GM19395 (cell line): ENCODE data around the gene CDHR5.

ENCODE experiments used
- ATAC-seq: cut with Tn5 transposase; IDR thresholded peaks from one replicate; pipeline ENCODE4 v1.9.1; 2021; ENCODE audit warnings: mild to moderate bottlenecking, moderate library complexity; ENCODE audit not compliant: unreplicated experiment

The CDHR5 gene

DNA sequence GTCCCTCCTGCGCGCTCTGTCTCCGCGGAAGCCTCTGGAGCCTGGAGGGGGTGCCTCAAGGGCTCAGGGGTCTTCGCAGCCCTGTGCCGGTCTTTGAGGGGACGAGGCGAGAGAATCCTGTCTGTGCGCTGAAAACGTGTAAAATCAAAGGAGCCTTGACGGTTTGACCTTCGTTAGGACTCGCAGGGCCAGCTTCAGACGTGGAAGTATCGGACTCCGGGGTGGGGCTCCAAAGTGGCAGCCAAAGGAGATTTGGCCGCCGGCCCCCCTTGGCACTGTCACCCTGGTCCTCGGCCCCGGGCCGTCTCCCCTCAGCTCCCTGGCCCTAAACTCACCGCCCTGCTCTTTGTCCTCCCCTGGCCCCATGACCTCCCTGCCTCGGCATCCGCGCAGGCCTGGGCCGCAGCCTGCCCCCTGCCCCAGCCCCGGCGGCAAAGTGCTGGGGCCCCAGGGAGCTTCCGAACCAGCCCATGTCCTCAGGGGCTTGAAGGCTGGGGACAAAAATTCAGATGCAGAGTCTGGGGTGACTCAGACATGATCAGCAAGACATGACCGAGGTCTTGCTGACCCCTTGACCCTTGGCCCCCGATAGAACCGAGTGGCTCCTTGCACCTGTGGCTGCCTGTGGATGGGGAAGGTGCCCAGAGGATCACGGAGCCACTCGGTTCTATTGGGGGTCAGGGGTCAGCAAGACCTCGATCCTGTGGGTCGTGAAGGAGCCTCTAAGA, 55.4 kb downstream of the CDHR5 start:
- ATAC-seq = no peak

DNA sequence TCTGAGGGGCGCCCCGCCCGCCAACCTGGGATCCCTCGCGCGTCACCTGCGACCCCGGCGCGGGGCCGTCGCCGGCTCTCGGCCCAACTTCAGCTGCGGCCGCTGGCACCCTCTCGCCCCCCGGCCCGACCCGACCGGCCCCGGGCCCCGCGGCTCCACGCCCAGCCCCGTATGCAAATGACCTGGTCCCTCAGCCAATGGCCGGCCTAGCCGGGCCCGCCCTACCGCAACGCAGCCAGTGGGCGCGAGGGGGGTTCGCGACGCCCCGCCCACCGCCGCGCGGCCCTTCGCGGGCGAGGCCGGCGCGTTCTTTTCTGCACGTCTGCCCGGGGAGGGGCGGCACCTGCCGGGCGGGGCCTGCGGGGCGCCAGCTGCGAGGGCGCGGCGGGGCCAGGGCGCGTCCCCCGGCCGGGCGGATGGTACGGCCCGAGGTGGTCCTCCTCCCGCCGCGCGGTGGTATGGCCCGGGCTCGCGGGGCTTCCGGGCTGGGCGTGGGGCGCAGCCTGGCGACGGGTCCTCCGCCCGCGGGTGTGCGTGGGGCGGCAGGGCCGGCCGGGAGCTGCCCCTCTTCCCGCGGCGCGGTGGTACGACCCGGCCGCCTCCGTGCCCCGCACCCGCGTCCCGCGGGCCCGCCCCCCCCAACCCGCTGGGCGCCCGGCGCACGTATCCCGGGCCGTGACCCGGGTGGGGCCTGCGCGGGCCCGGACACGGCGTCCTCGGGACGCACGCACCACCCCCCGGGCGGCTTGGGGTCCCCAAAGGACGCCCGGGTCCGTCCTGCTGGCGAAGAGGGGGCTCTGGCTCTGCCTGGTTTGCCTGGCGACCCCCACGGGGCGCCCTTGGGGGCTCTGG, 56.2 kb downstream of the CDHR5 start:
- ATAC-seq = peak; percentile 84

DNA sequence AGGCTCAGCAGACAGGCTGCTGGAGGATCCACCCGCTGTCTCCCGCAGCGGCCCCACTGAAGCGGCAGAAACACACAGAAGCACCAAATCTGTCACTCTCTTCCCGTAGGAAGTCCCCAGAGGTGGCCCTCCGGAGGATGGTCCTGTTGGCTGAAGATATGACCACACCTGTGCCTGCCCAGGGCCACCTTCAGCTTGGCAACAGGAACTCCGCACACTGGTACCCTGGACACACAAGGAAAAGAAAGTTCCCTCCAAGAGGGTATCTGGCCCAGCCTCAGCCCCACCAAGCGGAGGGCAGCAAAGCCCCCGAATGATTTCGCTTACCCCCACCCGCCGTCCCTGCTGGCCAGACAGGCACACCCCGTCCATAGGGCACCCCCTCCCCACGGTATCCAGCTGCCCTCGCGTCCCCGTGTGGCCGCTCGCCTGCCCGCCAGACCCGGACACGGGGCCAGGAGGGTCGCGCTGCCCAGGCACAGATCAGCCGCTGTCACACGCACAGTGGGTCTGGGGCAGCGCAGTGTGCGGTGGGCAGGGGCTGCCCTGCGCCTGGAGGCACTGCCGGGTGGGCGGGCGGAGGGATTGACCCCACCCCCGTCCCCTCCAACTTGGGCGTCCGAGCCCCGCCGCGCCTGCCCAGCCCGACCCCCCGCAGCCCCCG, 57.0 kb downstream of the CDHR5 start:
- peak; percentile 9 for ATAC-seq

DNA sequence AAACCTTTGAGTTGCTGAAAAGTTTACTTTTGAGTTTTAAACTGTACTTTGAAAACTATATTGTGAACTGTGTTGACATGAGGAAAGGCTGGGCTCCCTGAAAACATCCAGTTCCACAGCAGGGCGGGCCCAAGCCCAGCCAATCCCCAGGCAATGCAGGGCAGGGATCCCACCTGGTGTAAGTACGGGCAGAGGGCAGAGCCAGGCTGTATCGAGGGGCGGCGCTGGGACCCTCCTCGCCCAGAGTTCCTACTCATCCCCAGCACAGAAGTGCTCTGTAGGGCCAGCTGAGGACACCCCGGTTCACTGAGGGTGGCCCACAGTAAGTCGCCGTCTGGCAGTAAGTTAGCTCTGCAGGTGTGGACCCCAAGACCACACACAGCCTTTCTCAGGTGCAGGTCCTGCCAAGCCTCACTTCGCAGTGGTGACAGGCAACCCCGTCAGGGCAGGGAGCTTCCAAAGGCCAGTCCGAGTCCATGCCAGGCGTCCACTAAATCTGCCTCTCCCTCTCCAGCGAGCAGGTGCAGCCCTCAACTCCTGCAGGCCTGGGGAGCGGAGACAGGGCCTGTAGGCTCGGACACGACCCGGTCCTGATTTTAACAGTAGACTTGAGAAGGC, 57.6 kb downstream of the CDHR5 start:
- no peak for ATAC-seq
